PC-3 (cell line): ENCODE data around the gene SNUPN. TPM values are rescaled to one million over a fixed set of nuclear protein-coding genes. Genes with fewer than 3 reads are reported as not detected.

Experiments used
- ATAC-seq: fragments of 200-7000 bp; cut with Tn5 transposase; 2 replicates; pipeline ENCODE4 v1.9.1; 2020; ENCODE audit warnings: mild to moderate bottlenecking, moderate library complexity
- BruUV-seq: library from RNA; stranded (reverse); fragments of 400-500 nt; replicated peaks from 2 replicates; lab custom pipeline; 2021; lab: Mats Ljungman, UMichigan
- CTCF ChIA-PET: fragments of 300-600 bp; sonication (Branson Sonifier 250); formaldehyde crosslinking; loops from one replicate; lab custom pipeline; 2022; ENCODE audit warnings: antibody characterized with exemption; lab: Charles Lee
- POLR2A ChIA-PET: fragments of 300-600 bp; sonication (Branson Sonifier 250); formaldehyde crosslinking; loops from one replicate; lab custom pipeline; 2022; ENCODE audit warnings: antibody characterized with exemption; ENCODE audit not compliant: unreplicated experiment; lab: Charles Lee
- DNase-seq: peaks from one replicate; pipeline ENCODE4 v3.0.0-alpha.2; 2015
- H2AFZ ChIP-seq: fragments of 300-600 bp; sonication (generic); 2 replicates; pipeline ENCODE4 v1.6.0; 2016; ENCODE audit warnings: antibody characterized with exemption, low read length
- H3F3A ChIP-seq: fragments of 300-600 bp; sonication (generic); one replicate; pipeline ENCODE4 v1.6.0; 2017; ENCODE audit warnings: antibody characterized with exemption, low read length, control low read depth, mild to moderate bottlenecking; ENCODE audit not compliant: unreplicated experiment
- H3K27ac ChIP-seq: fragments of 300-600 bp; sonication (generic); 2 replicates; pipeline ENCODE4 v1.5.1; 2016; ENCODE audit warnings: mild to moderate bottlenecking, low read length
- H3K27me3 ChIP-seq: fragments of 300-600 bp; sonication (generic); 2 replicates; pipeline ENCODE4 v1.6.1; 2016; ENCODE audit warnings: low read length, mixed read lengths
- H3K36me3 ChIP-seq: fragments of 300-600 bp; sonication (generic); 2 replicates; pipeline ENCODE4 v1.6.1; 2016; ENCODE audit warnings: low read depth, mixed run types, low read length, mixed read lengths
- H3K4me1 ChIP-seq: fragments of 300-600 bp; sonication (generic); 2 replicates; pipeline ENCODE4 v1.5.1; 2016; ENCODE audit warnings: low read length; ENCODE audit not compliant: insufficient read depth
- H3K4me2 ChIP-seq: fragments of 300-600 bp; sonication (generic); 2 replicates; pipeline ENCODE4 v1.6.0; 2016; ENCODE audit warnings: low read length
- H3K4me3 ChIP-seq: fragments of 300-600 bp; sonication (generic); 2 replicates; pipeline ENCODE4 v1.5.1; 2016; ENCODE audit warnings: mild to moderate bottlenecking, low read length, mixed read lengths
- H3K79me2 ChIP-seq: fragments of 300-600 bp; sonication (generic); 2 replicates; pipeline ENCODE4 v1.6.1; 2017; ENCODE audit warnings: low read length, mixed read lengths
- H3K9ac ChIP-seq: fragments of 300-600 bp; sonication (generic); 2 replicates; pipeline ENCODE4 v1.6.0; 2016; ENCODE audit warnings: mild to moderate bottlenecking, low read length
- H3K9me2 ChIP-seq: fragments of 300-600 bp; sonication (generic); replicated peaks from 2 replicates; pipeline ENCODE4 v1.6.1; 2016; ENCODE audit warnings: mixed run types, low read length, mixed read lengths
- H3K9me3 ChIP-seq: fragments of 300-600 bp; sonication (generic); 2 replicates; pipeline ENCODE4 v1.6.1; 2016; ENCODE audit warnings: low read length, mixed read lengths
- H4K20me1 ChIP-seq: fragments of 300-600 bp; sonication (generic); 2 replicates; pipeline ENCODE4 v1.6.1; 2016; ENCODE audit warnings: low read length, mixed read lengths
- CTCF ChIP-seq: fragments of 300-600 bp; sonication (generic); conservative IDR thresholded peaks from 2 replicates; pipeline ENCODE4 v1.5.1; 2017; ENCODE audit warnings: antibody characterized with exemption, low read depth, mild to moderate bottlenecking, low read length
- EZH2 ChIP-seq: fragments of 300-600 bp; sonication (generic); IDR thresholded peaks from one replicate; pipeline ENCODE4 v1.6.1; 2017; ENCODE audit warnings: antibody characterized with exemption, mild to moderate bottlenecking, low read length; ENCODE audit not compliant: unreplicated experiment
- EZH2phosphoT487 ChIP-seq: fragments of 300-600 bp; sonication (generic); IDR thresholded peaks from 2 replicates; pipeline ENCODE4 v1.6.1; 2018; ENCODE audit warnings: mild to moderate bottlenecking, antibody characterized with exemption, low read length, borderline replicate concordance
- intact Hi-C: fragments of 100-400 bp; cut with micrococcal nuclease; formaldehyde crosslinking; loops from 2 replicates; pipeline ENCODE4 v1.9.0; 2023
- total RNA-seq: library from RNA; depleted of rRNA; stranded (reverse); fragments of >200 nt; gene quantifications from 2 replicates; pipeline ENCODE4 v1.2.3, GENCODE V29; 2014

SNUPN gene
- total RNA-seq, 1 experiment from 2014 or later, result 7.9 TPM

DNA sequence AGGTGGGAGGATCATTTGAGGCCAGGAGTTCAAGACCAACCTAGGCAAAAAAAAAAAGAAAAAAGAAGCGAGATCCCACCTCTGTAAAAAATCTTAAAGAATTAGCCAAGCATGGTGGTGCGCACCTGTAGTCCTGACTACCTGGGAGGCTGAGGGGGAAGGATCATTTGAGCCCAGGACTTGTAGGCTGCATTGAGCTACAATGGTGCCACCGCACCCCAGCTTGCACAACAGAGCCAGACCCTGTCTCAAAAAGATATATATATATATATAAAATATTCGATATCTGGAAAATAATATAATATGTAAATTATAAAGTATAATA is 15.6 kb upstream of the SNUPN start:
- Histone ChIP-seq H2AFZ (0 out of 2 replicates have a peak overlapping the region, but pooled peaks have one; percentile 83), H3K79me2 (peaks cover 33% of the 10 kb centered on the region), H3K4me3 (peak overlapping the region; percentile 96; the same call in 1 of the 2 replicates), H3K9me3 (no peaks in the 10 kb centered on the region), H3K9ac (peak overlapping the region; percentile 97; the same call in 1 of the 2 replicates), H3K4me2 (peak overlapping the region; percentile 91), H3K9me2 (no peaks in the 10 kb centered on the region), H3K4me1 (peaks cover 15% of the 10 kb centered on the region), H3F3A (no peaks in the 10 kb centered on the region), H3K27me3 (no peaks in the 10 kb centered on the region), H3K36me3 (no peaks in the 10 kb centered on the region), H3K27ac (no peak overlapping the region), H4K20me1 (peaks cover 24% of the 10 kb centered on the region)
- DNase-seq (no peak), ATAC-seq (no peak)
- TF ChIP-seq CTCF (0 out of 2 replicates have a peak, but pooled peaks have one; percentile 1), EZH2 (no peak)
- intact Hi-C loops, result loop anchor here (10.0 kb wide), 1 partner anchor 276 kb away; the partner anchor contains the start of gene MAN2C1
- no TSS peak for BruUV-seq
- CTCF ChIA-PET, result no interaction called here
- POLR2A ChIA-PET, result interaction anchor here (0.7 kb wide), 1 partner anchor 1780 kb away, joined by 7 read pairs; no protein-coding TSS in a partner anchor

- Histone ChIP-seq H3K36me3 (no peaks in the 10 kb centered on the region), H3F3A (no peaks in the 10 kb centered on the region), H3K9me2 (no peaks in the 10 kb centered on the region), H3K9me3 (no peaks in the 10 kb centered on the region), H3K27ac (peak overlapping the region; percentile 75), H3K4me3 (peak overlapping the region; percentile 96), H3K4me1 (peaks cover 12% of the 10 kb centered on the region), H3K79me2 (peaks cover 33% of the 10 kb centered on the region), H2AFZ (peak overlapping the region; percentile 83), H3K27me3 (no peaks in the 10 kb centered on the region), H3K4me2 (peak overlapping the region; percentile 91), H4K20me1 (peaks cover 24% of the 10 kb centered on the region), H3K9ac (peak overlapping the region; percentile 97)
- intact Hi-C loops, result loop anchor here (1.0 to 10.0 kb wide), 2 partner anchors 131 to 276 kb away; partner anchors contain the start of gene MAN2C1
- peak; percentile 28 for ATAC-seq
- TF ChIP-seq EZH2phosphoT487 (no peak), CTCF (peak; percentile 55)
- CTCF ChIA-PET, result interaction anchor here (0.6 to 1.3 kb wide), 2 partner anchors 61 to 215 kb away, joined by 4 to 9 read pairs; partner anchors contain the start of gene PTPN9
- POLR2A ChIA-PET, result interaction anchor here (0.6 kb wide), 1 partner anchor 10 kb away, joined by 4 read pairs; no protein-coding TSS in a partner anchor
- BruUV-seq, result TSS peak; percentile 83
- DNase-seq, result peak; percentile 55
Observed at GRCh38 chr15:75640483-75641178, 15.1 kb upstream of the SNUPN start.
